ENCODE results near the gene MEOX1.
"Not testable (repeated sequence)": the region's sequence is repeated elsewhere in the genome, so short reads cannot be mapped to it uniquely, and the experiment has no call there.

The MEOX1 gene

DNA sequence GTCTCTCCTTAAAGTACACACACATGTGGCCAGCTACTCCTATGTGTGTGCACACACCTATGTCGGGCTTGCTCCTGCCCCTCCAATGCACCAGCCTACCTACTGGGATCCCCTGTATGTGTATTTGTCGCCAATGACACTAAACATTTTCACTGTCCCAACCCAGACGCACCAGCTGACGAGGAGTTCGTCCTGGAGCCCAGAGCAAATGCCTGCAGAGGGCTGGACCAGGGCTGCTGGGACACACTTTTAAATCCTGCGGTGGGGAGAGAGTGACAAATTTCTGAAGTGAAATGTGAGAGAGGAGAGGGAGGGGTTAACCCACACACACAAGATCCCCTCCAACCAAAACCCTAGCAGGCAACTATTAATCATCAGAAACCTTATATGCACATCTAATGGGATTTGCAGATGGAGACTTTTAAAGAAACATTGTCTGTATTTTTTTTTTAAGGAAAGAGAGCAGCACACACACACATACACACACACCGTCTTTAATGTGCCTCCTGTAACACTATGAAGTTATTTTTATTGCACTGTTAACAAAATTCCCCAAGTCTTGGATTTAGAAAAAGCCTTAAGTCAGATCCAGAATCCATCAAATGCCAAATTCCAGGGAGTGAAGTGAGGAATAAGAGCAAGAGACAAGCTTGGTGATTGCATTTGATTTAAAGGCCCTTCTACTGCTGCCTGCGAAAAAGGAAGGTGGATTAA, at the start of gene MEOX1:
Gene MEOX1, minus strand, starts transcription at position 224 of the 714 bp plus-strand sequence. CDS start 388 bp downstream, outside the sequence.
- no peak for DNase-seq

DNA sequence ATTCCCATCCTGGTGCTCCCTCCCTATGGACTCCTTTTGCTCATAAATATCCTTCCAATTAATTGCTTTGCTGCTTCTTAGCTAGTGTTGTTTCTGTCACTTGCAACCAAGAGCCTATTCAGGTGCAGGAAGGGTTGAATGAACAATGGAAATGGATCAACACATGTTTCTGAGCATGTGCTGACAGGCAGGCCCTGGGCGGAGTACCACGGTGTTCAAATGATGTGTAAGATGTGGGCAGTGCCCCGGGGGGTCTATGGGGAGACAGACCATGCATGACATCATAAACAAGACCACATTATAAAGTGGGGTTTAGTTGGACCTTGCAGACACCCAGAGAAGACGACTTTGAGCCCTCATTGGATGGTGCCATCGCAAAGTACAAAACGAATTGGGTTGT, 48.4 kb upstream of the MEOX1 start:
- no peak for DNase-seq

DNA sequence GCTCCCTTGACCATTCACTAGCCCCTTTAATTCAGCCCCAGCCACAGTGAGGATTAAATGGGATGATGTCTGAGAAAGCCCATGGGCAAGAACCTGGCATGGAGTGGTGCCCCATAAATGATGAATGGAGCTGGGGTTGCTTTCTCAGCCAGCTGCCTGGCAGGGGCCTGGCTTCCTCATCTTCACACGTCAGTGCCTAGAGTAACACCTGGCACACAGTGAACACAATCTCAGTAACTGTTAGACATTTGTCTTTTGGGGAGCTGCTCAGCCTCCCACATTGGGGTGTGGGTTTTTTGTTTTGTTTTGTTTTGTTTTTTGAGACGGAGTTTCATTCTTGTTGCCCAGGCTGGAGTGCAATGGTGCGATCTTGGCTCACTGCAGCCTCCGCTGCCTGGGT, 47.5 kb upstream of the MEOX1 start:
- no peak for DNase-seq

DNA sequence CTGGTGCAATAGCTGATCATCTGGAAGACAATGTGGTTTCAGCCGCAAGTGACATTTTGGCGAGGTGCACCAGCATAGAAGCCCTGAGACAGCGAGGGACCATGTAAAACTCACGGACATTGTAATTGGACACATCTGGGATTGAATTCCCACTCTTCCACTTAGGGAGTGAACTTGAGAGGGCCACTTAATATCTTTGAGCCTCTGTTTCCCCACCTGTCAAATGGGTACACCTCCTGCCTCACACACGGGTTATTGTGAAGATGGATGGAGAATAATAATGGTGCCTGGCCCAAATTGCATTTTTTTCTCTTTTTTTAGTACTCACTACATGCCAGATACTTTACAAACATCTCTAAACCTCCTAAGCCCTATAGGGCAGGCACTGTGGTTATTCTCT, 45.5 kb upstream of the MEOX1 start:
- no peak for DNase-seq

DNA sequence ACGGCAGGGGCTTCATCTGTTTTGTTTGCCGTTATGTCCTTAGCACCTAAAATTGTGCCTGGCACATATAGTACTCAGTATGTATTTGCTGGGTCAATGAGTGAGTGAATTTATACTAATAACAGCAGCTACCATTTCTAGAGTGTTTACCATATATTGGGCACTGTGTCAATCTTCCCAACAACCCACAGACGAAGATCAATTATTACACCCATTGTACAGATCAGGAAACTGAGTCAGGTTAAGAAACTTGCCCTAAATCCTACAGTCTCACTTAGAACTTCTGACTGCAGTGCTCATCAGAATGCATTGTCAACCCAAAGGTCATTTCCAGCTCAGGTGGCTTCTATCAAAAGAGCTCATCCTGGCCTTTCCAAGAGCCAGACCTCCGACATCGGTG, 44.5 kb upstream of the MEOX1 start:
- DNase-seq, result no peak

DNA sequence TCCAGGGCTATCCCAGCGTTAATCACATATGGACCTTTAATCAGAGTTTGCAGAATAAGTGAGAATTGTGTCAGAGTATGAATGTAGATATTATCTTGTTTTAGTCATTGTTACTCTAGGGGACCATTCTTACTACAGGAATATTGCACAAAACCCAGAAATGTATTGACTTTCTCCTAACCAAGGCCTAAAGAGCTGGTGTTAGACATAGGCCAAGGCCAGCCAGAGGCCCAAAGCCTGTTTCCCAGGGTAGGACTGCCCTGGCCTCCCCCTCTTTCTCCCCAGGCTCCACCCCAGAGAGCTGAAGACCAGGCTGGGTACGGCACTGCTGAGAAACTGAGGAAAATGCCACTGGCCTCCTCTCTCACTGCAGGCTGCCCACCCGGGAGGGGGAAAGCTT, 41.9 kb upstream of the MEOX1 start:
- no peak for DNase-seq

DNA sequence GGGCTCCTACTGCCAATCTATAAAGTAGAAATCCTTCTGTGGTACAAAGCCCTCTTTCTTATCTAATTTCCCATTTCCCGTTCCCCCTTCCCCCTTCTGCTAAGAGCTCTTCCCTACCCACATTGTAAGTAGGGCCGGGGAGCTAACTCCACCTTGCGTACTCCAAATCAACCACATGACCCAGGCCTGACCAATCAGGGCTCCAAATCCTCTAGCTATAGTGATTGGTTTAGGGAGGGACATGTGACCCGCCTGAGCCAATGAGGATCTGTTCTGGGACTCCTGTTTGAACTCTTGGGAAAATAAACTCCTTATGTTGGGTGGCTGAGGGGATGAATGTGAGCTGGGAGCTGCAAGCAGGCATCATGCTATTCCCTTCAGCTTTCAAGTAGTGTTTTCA, 40.9 kb upstream of the MEOX1 start:
- DNase-seq, result peak; percentile 61

DNA sequence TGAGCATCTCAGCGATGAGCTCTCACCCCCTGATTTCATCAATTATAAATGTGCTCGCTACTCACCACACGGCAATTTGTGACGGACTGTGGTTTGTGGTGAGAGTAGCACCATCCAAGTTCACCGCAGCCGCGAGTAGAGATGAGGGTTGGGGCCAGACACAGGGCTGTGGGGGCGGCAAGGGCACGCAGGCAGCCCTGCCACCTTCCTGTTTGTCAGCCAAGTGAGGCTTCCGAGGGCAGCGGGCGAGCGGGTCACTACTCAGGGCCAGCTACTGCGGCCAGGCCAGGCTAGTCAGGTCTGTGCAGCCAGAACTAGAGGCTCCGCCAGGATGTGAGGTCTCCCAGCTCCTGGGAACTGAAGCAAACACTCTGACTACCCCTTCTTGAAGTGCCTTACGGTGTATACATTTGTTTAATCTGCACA, 39.6 kb upstream of the MEOX1 start:
- DNase-seq, result peak; percentile 82

DNA sequence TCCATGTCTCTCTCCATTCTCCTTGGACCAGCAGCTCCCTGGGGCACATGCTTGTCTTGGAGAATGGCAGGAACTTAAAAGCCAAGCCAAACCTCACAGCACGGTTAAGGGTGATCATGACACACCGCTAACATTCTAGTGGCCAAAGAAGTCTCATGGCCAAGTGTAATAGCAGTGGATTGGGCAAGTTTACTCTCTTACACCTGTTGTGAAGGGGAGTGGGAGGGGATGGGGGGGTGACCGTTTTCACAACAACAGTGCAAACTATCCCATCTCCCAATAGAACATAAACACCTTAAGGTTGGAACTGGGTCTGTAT, 37.7 kb upstream of the MEOX1 start:
- no peak for DNase-seq

DNA sequence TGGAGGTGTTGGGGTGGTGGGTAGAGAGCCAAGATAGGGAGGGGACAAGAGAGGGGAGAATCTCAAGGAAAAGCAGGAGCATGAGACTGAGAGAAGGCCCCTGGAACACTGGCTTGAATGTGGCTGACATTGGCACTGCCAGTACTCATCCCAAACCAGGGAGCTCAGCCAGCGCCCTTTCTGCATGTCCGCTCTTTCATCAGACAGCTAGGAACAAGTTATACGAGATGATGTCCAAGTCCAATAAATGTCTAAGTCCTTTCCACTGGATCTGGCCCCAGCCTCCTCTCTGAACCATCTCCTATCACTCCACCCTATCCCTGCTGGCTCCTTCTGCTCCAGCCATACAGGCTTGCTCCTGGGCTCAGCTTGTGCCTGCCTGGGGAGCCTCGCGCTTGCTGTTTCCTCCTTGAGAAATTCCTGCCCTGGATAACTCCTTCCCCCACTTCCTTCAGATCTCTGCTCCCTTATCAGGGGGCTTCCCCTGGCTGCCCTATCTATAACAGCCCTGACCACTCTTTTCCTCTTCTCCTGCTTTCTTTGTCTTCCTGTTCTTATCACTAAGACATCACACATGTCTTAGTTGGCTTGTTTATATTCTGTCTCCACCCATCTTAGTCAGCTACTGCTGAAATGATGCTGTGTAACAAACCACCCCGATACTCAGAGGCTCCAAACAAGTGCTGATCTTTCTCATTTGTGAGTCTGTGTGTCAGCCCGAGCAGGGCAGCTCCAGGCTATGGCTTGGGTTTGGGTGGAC, 37.1 kb upstream of the MEOX1 start:
- no peak for DNase-seq

DNA sequence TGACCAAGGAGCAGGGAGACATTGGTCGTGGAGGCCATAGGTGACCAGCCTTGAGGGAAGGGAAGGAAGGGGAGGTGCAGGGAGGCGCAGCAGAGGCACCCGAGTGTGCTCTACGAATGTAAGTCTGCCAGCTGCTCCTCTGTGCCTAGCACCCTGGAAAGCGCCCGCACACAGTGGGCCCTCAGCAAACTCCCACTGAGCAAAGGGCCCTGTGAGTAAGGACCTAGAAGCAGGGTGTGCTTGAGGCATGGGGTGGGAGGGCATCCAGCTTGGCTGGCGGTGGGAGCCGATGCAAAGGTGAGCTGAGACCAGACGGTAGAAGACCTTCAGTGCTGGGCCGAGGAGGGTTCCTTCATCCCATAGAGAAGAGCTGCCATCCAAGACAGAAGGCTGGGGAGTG, 36.2 kb upstream of the MEOX1 start:
- DNase-seq, result no peak

DNA sequence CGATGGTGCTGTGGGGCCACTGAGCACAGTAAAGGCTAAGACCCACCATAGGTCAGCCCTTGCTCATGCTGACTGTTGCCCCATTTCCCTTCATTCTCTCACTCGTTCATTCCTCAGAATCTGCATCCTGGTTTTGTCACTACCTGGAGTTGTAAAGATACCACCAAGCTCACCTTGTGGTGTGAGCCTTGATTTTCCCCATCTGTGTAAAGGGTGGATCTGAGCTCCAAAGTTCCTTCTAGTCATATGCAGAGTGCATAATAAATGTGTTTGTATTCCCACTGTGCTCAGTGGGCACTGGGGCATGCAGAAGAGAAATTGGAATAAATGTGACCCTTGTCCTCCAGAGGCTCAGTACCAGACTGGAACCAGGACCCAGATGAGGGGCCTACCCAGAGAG, 35.2 kb upstream of the MEOX1 start:
- DNase-seq, result no peak

DNA sequence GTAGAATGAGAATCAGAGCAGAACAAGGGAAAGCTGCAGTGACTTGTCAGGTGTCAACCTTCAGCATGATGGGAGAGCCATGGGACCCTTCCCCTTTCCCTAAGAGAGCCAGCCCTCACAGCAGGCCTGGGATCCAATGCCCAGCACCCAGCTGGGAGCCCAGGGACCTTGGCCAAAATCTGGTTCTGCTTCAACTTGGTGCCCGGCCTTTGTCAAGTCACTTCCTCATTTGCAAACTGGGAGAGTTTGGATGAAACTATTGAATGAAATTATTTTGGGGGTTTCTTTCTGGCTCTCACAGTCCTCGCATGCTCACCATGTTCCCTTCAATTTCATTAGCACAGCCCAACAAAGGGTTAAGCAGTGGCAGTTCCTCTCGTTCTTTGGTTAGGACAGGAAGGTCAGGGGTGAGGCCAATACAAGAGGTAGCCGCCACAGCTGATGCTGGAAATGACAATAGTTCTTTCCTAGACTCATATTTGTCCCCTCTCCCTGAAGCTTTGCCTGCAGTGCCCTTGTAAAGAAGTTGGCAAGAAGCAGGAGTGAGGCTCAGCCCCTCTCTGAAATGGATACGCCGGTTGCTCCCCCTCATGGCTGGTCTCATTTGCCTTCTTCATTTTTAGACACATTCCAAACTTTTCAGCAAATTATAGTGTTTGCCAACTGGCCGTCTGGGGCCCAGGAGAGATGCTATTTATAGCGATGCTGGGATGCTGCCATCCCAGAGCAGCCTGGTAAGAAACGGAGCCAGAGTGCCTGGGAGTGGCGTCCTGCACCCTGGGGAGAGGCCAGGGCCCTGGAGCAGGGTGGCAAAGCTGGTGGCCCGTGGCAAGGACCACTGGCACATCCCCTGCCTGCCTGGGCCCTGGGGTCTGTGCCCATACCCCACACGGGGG, 34.5 kb upstream of the MEOX1 start:
- DNase-seq, result peak; percentile 31

DNA sequence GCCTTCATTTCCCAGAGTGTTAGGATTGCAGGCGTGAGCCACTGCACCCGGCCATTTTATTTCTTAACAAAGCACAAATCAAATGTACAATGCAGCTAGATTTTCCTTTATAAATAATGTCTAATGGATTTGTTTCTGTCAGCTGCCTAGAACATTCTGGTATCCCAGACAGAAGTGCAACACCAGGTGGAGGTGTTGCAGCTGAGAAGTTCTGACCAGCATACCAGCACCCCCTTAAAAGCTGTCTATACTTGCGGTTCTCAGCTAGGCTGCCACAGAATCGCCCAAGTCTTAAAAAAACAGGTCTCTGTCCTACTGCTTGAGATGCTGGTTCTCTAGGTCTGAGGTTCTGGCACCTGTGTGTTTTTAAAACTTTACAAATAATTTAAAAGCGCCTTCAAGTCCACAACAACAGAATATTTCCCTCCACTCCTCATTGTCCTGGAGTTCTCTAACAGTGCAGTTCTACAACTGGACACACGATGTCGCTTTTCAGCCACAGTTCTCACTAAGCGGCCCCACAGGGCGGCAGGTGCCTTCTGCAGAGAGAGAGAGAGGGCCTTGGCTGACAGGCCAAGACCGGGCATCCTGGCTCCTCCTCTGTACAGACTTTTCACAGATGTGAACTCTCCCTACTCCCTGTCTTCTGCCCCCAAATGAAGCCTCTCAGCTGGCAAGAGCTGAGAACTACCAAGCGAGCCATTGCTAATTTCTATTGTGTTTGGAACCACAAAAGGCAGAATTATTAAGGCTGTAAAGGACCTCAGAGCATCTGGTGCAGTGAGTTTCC, 32.6 kb upstream of the MEOX1 start:
- DNase-seq, result peak; percentile 65

DNA sequence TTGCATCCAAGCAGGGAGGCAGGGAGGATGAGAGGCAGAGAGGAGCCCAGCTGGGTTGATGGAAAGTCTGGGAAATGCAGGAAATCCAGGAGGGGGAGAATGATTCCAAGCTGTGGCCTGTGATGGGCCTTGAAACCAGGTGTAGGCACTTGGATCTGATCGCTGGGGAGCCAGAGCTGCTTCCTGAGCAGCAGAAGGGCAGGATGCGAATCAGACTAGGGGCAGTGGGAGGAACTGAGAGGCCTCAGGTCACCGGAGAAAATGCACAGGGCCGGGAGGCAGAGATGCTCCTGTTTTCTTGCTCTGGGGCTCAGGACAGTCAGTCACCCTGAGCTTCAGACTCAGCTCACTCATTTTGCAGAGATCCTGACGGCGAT, 29.6 kb upstream of the MEOX1 start:
- no peak for DNase-seq

DNA sequence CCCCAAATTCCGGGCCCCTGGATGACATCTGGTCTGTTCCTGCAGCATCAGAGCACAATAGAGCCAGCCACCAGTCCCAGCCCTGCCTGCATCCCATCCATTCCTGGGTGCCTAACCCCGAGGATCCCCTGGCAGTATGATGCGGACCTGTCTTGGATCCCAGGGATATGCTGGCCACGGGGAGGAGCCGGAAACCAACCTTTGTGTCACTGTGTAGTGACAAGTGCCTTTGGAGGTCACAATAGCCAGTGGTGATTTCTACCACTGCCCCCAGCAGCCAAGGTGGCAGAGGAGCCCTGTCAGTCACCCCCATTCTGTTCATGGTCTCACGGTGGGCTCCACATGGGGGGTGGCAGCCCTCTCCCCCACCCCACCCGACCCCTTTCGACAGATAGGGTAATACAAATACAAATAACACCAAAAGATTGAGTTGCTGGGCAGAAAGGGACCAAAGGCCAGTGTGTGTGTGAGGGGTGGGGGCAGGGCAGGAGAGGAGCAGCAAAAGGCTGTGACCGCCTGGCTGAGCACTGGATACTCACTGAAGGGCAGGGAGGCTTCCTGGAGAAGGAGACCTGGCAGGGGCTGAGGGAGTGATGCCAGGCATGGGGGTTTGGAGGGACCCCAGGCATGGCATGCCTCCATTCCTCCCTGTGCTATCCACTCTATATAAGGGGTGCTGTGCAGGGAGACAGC, 29.0 kb upstream of the MEOX1 start:
- no peak for DNase-seq

DNA sequence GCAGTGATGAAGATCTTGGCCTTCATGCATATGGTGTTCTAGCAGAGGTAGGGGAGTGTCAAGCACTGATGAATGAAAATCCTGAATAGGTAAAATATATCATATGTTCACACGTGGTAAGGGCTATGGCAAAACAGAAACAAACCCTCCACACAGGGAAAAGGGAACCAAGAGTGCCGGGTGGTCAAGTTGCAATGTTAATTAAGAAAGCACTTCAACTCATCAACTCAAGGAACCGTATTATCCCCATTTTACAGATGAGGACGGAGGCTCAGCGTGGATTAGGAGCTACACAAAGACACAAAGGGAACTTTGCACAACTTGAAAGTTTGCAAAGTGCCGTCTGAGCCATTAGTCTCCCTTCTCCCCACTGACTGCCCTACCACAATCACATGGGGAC, 28.1 kb upstream of the MEOX1 start:
- DNase-seq, result peak; percentile 46

DNA sequence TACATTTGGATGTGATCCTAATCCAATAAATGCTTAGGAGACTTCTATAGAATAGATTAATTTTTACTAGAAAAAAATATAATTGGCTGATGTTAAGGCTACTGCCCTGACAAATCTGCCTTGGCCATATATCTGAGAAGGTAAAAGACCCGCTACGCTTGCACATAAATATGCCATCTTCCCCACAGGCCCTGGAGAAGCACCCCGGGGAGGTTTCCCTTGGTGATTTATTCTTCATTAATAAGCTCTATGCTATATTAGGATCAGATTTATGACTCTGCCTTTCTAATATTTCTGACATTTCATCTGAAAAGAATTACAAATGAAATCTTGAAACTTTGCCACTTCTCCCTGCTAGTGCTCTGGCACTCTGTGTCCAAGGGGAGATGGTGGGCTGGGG, 27.4 kb upstream of the MEOX1 start:
- no peak for DNase-seq

DNA sequence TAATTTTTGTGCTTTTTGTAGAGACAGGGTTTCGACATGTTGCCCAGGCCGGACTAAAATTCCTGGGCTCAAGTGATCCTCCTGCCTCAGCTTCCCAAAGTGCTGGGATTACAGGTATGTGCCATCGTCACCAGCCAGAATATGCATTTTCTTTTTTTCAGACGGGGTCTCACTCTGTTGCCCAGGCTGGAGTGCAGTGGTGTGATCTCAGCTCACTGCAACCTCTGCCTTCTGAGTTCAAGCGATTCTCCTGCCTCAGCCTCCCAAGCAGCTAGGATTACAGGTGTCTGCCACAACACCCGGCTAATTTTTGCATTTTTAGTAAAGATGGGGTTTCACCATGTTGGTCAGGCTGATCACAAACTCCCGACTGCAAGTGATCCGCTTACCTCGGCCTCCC, 25.2 kb upstream of the MEOX1 start:
- DNase-seq, result not testable (repeated sequence)

DNA sequence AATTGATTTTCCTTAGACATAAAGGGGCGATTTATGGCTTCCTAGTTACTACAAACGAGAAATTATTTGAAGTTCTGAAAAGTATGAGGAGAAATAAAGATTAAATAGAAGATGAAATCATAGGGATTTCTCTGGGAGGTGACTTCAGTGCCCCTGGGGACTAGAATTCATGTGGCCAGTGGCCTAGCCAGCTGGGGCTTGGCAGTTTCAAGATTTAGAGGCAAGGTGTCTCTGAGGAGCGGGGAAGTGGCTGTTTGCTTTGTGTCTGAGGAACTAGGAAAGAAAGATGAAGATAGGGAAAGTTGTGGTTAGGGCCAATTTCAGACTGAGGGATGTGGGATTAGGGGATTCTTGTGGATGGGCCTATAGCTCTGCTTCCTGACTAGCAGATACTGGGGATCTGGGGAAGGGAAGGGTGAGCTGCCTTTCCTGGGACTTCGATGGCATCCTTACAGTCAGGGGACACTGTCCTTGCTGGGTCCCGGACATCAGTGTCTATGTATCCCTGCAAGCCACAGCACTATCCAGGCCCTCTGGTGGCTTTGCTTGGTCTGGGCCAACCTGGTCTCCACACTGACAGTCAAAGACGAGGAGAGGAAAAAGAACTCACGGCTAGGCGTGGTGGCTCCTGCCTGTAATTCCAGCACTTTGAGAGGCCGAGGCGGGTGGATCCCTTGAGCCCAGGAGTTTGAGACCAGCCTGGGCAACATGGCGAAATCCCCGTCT, 22.4 kb upstream of the MEOX1 start:
- no peak for DNase-seq

DNA sequence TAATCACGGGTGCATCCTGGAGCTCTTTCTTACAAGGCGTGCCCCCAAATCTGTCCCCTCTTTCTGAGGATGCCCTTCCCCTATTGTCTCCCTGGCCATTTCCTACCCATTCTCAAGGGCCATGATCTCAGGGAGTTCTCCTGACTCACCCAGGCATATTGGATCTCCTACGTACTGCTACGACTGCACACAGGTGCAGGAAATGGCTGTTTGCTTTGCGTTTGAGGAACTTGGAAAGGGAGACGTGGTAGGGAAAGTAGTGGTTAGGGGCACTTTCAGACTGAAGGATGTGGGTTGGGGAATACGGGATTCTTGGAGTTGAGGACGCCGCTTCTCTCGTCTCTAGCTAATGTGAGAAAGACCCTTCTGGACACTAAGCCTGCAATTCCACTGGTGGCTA, 18.7 kb upstream of the MEOX1 start:
- DNase-seq, result peak; percentile 2

DNA sequence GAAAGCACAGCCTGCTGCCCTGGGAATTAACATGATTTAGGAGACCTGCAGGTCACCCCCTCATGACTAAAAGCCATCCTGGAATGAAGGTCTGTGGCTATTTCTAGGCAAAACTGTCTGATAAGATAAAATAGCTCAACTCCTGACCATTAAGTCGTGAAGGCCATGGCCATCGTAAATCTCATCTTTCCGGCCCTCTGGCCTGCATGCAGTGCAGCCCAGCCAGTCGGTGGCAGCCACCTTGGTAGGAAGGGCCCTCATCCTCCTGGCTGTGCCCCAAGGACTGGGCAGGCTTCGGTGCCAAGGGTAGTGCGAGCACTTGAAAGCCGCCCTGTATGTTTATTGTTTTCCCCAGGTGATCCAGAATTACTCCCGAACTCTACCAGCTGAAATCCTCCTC, 18.2 kb upstream of the MEOX1 start:
- no peak for DNase-seq

All from MV-4-11 (cell line).